HPDE6-E6E7 (cell line): ENCODE results near the gene AMER3.

ENCODE experiments used
- DNase-seq: peaks from one replicate; pipeline ENCODE4 v3.0.0; 2011; ENCODE audit warnings: missing footprints; ENCODE audit errors: extremely low spot score

The AMER3 gene

GRCh38 chr2:130785466-130786055 is 30.2 kb downstream of the AMER3 start:
- DNase-seq = no peak

- DNase-seq = no peak
Measured at GRCh38 chr2:130786076-130786475, 30.7 kb downstream of the AMER3 start.

GRCh38 chr2:130787841-130788240 is 32.5 kb downstream of the AMER3 start:
- no peak for DNase-seq

- DNase-seq = no peak
Measured at GRCh38 chr2:130790312-130790711, 35.0 kb downstream of the AMER3 start.

GRCh38 chr2:130790804-130791616 is 35.7 kb downstream of the AMER3 start:
- no peak for DNase-seq

- DNase-seq = no peak
Measured at GRCh38 chr2:130791617-130791939, 36.2 kb downstream of the AMER3 start.

GRCh38 chr2:130795431-130795830 is 40.1 kb downstream of the AMER3 start:
- no peak for DNase-seq

GRCh38 chr2:130796290-130796689 is 41.0 kb downstream of the AMER3 start:
- no peak for DNase-seq

- DNase-seq = peak; percentile 77
Measured at GRCh38 chr2:130797493-130798435, 42.4 kb downstream of the AMER3 start.

GRCh38 chr2:130798472-130799218 is 43.3 kb downstream of the AMER3 start:
- no peak for DNase-seq

GRCh38 chr2:130799295-130799694 is 44.0 kb downstream of the AMER3 start:
- no peak for DNase-seq

- DNase-seq = no peak
Measured at GRCh38 chr2:130805613-130806012, 50.3 kb downstream of the AMER3 start.

- DNase-seq = no peak
Measured at GRCh38 chr2:130806370-130806769, 51.0 kb downstream of the AMER3 start.

- DNase-seq = peak; percentile 72
Measured at GRCh38 chr2:130807659-130808385, 52.5 kb downstream of the AMER3 start.

- peak; percentile 75 for DNase-seq
Measured at GRCh38 chr2:130808482-130809268, 53.3 kb downstream of the AMER3 start.

- DNase-seq = no peak
Measured at GRCh38 chr2:130810490-130810889, 55.1 kb downstream of the AMER3 start.

GRCh38 chr2:130813722-130814121 is 58.4 kb downstream of the AMER3 start:
- no peak for DNase-seq

GRCh38 chr2:130814931-130815680 is 59.8 kb downstream of the AMER3 start:
- no peak for DNase-seq
